NCI-H146 treated with DMSO at 0.1 percent for 48 hours (cell line): ENCODE measurements around the gene THSD1.

ENCODE experiments used
- DNase-seq: peaks from one replicate; lab custom pipeline; 2025; ENCODE audit not compliant: unreplicated experiment; lab: John Stamatoyannopoulos, UW

Gene THSD1, protein sequence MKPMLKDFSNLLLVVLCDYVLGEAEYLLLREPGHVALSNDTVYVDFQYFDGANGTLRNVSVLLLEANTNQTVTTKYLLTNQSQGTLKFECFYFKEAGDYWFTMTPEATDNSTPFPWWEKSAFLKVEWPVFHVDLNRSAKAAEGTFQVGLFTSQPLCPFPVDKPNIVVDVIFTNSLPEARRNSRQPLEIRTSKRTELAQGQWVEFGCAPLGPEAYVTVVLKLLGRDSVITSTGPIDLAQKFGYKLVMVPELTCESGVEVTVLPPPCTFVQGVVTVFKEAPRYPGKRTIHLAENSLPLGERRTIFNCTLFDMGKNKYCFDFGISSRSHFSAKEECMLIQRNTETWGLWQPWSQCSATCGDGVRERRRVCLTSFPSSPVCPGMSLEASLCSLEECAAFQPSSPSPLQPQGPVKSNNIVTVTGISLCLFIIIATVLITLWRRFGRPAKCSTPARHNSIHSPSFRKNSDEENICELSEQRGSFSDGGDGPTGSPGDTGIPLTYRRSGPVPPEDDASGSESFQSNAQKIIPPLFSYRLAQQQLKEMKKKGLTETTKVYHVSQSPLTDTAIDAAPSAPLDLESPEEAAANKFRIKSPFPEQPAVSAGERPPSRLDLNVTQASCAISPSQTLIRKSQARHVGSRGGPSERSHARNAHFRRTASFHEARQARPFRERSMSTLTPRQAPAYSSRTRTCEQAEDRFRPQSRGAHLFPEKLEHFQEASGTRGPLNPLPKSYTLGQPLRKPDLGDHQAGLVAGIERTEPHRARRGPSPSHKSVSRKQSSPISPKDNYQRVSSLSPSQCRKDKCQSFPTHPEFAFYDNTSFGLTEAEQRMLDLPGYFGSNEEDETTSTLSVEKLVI

DNA sequence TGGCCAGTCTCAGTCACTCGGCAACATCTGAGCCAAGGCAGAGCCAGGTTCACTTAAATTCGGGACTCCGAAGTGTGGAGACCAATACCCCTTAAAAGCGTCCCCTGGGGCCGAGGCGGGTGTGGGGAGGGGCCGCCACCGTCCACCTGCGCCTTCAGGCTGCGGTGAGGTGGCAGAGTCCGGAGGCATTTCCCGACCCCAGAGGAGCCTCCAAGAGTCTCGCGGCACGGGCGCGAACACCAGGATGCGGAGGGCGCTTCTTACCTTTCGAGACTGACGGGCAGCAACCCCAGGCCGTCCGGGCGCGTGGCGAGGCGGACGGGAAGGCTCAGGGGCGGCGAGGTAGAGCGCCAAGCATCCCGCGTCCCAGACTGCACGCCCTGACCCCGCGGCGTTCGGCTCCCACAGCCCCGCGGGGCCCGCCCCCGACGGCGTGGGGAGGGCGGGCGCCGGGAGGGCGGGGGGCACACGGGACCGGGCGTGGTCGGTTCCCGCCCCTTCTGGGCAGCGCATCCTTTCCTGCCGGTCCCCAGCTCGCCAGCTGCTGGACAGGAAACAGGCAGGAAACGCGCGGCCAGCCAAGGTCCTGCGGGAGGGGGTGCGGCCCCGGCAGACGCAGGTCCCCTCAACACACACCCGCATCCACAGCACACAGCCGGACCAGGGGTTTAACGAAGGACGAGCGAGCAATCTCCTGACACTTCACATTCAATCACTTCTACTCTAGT is at the start of gene THSD1:
Gene THSD1, minus strand, starts transcription at position 406 of the 728 bp plus-strand sequence. CDS start 3,572 bp downstream, outside the sequence.
- peak; percentile 33 for DNase-seq

DNA sequence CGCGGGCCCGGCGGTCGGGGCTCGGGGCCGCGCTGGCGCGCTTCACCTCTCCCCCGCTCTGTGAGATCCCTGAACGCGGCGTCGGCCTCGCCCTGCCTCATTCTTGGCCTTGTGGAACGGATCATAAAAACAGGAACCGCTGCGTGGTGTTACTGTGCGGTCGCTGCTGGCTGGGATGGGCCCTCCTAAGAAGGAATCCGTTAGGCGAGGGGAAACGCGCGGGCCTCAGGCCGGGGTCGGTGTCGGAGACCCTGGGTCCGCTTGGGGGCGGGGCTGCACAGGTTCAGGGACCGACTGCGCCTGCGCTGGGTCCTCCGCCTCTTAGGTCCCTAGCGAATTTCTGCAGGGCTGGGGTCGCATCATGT is 49.7 kb upstream of the THSD1 start:
- DNase-seq, result peak; percentile 69

DNA sequence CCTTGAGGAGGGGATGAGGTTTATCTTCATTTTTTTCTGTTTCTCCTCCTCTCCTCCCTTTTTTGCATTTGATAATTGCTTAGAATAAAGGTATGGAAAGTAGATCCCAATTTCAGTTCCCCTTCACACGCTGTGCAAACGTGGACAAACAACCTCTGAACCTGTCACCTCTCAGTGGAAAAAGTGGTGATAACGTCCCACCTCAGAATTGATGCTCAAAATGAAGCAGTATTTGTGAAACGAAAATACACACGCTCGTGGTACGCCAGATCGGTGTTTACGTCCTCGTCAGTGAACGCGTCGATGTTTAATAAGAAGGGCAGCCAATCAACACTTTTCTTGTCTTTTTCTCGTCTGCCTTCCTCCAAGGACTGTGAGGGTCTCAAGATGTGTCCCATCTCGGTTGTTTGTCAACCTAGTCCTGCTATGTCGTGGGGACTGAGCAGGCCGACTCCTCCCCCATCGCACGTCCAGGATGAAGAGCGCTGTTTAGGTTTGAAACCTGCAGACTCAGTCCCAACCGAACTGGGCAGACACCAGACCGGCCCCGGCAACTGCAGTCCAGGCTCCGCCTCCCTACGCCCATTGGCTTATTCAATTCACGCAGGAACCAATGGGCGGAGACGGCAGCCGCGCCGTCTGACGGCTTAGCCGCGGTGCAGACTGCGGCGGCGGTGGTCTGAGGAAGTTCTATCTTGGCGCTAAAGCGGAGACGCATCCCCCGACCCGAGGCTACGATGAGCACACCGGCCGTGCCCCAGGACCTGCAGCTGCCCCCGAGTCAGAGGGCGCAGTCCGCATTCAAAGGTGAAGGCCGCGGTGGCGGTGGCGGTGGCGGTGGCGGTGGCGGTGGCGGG is 49.1 kb upstream of the THSD1 start, which contains the start of gene CKAP2:
Gene CKAP2, plus strand, starts transcription at position 659 of the 857 bp plus-strand sequence. Its CDS starts 79 bp downstream, at position 738.
- peak; percentile 91 for DNase-seq

DNA sequence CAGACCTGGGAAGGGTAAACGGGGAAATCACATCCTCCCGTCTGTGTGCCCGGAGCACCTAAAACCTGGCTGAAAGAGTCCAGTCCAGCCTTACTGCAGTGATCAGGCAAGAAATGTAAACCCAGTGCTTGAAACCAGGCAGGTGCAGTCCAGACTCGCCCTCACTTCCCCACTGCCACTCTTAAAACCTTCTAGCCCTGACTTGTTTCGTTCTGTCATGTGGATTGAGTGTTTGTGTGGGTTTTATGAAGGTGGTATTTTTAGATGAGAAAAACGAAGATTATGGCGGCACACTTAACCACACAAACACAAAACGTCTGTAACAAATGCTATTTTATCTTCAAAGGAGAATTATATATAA is 48.5 kb upstream of the THSD1 start:
- peak; percentile 30 for DNase-seq

DNA sequence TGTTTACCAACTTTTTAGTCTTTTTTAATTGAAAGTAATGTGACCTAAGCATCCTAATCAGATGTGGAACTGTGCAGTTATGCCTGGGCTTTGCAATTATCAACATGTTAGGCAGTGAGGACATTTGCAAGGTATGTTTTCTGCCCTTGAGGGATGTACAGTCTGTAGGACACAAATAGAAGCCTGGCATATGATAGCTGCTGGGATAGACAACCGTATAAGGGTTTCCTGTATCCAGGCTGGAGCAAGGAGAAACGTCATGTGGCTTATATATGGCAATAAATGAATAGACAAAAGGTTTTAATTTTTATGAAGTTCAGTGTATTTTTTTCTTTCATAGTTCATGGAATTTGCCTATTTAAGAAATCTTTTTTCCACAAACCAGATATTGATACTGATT is 46.5 kb upstream of the THSD1 start:
- no peak for DNase-seq

DNA sequence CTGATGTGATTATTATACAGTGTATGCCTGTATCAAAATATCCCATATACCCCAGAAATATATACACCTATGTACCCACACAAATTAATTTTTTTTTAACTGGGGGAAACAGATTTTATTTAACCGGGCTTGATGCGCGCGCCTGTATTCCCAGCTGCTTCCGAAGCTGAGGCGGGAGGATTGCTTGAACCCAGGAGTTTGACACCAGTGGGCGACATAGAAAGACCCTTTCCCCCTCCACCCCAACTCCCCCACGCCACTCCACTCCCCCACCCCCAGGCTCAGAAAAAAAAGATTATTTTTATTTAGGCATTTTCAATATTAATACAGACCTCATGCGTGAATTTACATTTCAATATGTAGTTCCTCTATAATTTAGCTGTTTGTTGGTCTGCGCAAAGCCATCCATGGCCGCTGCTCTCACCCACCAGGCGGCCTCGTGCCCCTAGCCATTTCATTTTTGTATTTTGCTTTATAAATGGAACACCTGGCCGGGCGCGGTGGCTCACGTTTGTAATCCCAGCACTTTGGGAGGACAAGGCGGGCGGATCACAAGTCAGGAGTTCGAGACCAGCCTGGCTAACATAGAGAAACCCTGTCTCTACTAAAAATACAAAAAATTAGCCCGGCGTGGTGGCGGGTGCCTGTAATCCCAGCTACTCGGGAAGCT is 45.3 kb upstream of the THSD1 start:
- DNase-seq, result no peak

DNA sequence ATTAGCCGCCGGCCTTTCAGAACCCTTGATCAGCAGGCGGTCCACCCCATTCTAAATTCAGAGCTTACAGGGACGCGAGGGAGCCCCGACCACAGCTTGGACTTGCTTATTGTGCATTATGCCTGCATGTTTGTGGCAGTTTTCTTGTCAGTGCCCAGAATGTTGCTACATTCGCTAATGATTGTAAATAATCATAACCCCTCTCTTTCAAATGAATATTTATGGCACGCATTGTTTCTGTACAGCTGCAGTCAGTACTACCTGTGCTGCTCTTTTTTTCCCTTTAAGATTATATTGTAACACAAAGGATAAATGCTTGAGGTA is 44.8 kb upstream of the THSD1 start:
- DNase-seq, result no peak

DNA sequence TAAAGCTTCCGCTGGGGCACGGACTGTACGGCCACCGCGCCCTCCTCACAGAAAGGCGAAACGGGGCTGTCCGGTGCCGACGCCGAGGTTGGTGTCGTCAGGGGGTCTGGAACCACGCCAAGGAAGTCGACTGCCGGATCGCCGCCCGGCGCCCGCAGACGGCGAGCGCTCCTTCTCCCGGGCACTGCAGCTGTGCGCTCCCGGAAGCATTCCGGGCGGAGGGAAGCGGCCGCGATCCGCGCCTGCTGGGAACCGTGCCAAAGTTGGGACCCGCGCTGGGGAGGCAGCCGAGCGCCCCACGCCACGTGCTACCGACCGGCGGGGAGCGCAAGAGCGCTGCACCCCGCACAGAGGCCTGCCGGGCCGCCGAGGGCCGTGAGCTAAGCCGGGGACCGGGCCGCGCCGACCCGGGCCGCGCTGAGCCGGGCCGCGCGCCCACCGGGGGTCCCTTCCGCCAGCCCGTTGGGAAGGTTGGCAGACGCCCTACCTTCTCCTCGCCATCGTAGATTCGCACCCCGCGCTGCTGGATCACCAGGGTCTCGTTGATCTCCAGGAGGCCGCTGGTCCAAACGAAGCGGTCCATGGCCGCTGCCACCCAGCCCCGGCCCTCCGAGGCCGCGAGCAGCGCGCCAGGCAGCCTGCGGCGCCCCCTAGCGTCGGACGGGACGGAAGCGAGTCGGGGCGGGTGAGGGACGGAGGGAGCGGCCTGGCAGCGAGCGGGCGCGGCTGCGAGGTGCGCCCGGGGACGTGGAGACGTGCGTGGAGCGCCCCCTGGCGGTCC is 44.2 kb upstream of the THSD1 start, which contains the start of gene VPS36:
Gene VPS36, minus strand, starts transcription at position 623 of the 781 bp plus-strand sequence. Its CDS starts 40 bp downstream, at position 583.
- DNase-seq, result peak; percentile 90

DNA sequence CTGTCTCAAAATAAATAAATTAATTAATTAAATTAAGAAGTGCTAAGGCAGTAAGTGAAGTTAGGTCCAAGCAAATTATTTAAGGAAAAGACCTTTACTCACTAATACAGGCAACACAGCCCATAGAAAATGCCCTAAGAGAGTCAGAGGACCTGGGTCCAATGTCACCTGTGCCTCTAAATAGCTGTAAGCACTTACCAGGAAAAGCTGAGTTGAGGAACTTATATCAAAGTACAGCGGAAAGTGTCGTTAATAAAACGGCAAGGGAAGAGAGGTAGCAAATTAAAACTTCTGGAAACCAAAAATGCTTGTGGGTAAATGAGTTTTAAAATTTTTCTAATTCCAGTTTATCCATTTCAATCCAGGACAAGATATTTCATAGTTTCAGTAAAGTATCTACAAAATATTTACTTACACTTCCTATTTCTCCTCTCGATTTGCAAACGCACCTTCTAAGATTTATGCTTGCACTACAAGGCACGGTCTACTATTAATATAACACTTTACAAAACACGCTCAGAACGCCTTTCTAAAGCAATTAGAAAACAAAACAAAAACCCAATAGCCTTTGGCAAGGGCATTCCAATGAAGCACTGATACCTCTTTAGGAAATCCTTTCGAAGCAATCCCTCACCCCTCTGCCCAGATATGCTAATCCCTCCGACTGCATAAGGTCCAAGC is 43.5 kb upstream of the THSD1 start:
- DNase-seq, result peak; percentile 72

DNA sequence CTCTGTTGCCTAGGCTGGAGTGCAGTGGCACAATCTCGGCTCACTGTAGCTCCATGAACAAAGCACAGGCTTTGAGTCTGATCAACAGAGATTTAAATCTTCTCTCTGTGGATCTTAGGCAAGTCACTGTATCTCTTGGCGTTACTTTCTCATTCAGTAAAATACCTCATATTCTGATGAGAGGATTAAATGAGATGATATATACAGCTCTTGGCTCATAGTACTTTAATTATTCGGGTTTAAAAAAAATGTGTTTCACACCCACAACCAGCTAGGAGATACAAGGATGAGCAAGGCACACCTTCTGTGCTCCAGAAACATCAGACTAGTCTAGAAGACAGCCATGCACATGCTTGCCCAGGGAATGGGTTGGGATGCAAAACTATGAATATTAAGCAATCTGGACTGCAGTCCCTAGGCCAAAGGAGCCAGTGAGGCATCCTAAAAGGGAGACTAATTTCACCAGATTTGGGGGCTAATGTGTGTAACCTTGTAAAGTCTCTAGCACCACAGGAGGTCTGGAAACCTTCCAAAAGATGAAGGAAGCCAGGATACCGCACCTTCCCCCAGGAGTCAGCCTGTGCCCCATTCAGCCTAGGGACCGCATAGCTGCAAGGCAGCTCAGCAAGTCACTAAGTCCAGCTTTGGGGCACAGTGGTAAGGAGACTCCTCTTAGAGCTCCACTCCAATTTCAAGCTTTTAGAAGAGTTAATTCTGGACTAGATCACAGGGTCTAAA is 42.0 kb upstream of the THSD1 start:
- DNase-seq, result no peak

DNA sequence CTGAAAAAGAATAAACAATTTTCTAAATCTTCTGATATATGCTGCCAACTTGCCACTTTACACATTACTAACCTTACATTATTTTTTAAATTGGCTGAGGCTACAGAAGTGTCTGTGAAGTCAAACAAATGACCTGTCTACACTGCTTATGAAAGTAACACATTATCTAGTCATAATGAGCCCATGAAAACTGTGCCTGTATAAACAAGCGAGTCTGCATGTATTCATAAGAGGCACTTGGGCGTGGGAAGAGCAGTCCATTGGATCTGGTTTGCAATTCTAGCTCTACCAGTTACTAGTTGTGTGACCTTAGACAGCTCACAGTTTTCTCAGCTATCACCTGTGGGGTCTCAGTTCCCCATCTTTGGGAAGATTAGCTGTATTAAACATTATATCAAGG is 41.4 kb upstream of the THSD1 start:
- DNase-seq, result no peak

DNA sequence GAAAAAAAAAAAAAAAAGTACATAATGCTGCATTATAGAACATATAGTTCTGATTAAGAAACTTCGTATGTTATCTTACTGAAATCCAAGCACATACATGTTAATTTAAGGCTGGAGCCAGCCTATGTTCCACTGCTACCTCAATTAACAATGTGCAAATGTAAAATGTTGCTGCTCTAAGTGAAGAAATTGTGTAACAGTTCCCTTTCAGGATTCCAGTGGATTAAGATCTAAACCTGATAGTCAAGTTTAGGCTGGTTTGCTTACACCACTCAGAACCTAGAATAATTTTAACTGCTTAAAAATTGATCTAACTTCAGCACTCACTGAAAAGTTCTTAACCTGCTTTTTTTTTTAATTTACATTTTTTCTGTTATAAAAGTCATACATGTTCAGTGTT is 40.3 kb upstream of the THSD1 start:
- no peak for DNase-seq

DNA sequence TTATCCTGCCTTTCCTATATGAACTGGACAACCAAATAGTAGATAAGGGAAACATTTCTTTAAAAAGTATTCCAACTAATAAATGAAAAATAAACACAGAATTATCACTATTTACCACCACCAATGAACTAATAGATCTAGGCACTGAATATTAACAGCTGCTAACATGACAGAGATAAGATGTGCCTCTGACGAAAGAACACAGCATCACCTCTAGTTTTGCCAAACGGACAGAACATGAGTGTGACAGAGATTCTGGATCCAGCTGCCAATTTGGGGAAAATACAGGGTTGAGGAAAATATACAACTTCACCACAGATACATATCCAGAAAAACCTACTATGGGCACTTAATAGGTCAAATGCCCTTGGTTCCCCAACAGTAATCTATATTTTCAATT is 26.5 kb upstream of the THSD1 start:
- no peak for DNase-seq

DNA sequence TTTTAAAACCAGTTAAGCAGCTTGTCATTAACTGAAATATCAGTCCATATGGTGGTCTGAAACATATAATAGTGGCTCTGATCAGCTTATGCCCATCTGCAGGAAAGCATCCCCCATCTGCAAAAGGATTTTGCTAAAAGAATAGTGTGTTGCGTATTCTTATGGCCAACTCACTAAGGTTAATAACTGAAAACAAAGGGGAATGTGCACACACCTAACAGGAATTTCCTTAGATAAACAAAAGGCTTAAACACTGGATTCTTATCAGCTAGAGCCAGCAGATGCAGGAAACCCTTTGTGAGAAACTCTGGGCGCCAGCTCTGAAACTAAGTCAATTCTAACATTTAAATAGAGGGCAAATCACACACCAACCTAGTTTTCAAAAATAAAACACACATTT is 22.3 kb upstream of the THSD1 start:
- peak; percentile 89 for DNase-seq

DNA sequence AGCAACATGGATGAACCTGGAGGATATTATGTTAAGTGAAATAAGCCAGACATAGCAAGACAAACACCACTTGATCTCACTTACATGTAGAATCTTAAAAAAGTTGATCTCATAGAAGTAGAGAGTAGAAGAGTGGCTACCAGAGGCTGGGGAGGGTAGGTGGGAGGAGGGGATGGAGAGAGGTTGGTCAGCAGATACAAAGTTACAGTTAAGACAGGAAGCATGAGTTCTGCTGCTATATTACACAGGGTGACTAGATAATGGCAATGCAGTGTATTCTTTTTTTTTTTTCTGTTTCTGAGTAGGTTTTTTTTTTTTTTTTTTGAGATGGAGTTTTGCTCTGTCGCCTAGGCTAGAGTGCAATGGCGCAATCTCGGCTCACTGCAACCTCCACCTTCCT is 15.2 kb upstream of the THSD1 start:
- DNase-seq, result no peak

DNA sequence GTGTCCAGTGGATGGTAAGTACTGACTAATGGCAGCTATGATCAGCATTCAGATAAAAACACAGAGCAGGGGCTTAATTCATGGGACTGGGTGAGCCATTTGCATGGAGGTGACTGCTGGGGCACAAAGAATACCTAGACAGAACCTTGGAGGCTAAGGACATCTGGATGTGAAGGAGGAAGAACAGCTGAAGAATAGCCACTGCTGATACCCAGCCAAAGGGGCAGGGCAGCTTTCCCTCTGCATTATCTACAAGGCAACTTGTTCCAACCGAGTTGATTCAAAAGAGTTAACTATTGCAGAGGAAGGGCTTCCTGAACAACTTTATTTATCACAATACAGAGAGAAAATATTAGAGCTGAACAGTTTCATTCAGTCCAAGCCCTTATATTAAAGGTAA is 13.1 kb upstream of the THSD1 start:
- no peak for DNase-seq

DNA sequence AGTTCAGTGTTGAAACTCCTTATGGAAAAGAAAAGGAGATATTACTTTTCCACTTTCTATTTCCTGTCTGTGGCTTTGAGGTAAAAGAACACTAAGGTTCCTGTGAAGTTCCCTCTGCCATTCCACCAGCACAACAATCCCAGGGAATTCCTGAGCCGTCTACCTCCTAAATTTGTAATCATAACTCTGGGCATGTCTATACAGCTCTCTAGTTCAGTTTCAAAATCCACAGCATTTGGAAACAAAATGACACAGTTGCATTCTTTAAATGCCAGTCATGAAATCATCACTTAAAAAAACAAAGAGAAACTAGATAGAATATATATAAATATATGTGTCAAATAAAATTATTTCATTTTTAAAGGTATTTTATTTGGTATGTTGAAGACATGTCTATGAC is 9.0 kb upstream of the THSD1 start:
- no peak for DNase-seq

DNA sequence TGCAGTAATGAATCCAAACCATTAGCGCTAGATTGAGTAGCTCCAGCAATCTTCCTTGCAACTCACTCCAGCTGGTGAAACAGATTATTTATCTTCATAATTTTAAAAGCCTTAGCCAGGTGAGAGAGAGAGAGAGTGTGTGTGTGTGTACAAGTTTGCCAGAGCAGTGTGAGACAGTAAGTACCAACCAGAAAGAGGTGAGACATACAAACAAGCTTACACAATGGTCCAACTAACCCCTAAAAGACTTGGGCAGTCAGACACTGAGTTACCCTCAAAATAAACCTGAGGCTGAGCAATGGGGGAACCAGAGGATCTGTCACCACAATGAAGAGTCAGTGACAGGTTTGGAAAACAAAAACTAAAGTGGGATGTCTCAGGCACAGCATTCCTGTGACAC is 8.1 kb upstream of the THSD1 start:
- DNase-seq, result no peak
